ENCODE data around the gene TRABD2B. TPM values are rescaled to one million over a fixed set of nuclear protein-coding genes. Genes with fewer than 3 reads are reported as not detected.

Gene TRABD2B
- total and polyA plus RNA-seq, 2 of the 4 experiments (the other 2 are of a cell fraction) = not detected

GRCh38 chr1:47722101-47722500 is 275.1 kb downstream of the TRABD2B start:
- H2AFZ ChIP-seq (replicated peaks; ENCODE audit: low read length, poor library complexity) = no peak overlapping the region
- in situ Hi-C loops (cut with MboI; ENCODE audit: low sequenced_read_pairs) (no loop called here), dilution Hi-C loops (cut with HindIII; ENCODE audit: low sequenced_read_pairs, unreplicated experiment) (no loop called here), intact Hi-C loops (cut with micrococcal nuclease) (no loop called here)
- H4K8ac ChIP-seq (ENCODE audit: low read depth in 2 of 2, low read length in 2 of 2) = no peak overlapping the region
- H4K91ac ChIP-seq (ENCODE audit: insufficient read depth, low read depth, low read length) = no peak overlapping the region
- ATAC-seq (ENCODE audit: low read depth) (no peak), DNase-seq (no peak)
- H3K9ac ChIP-seq (ENCODE audit: low read depth, low read length) = no peak overlapping the region
- H3K9me1 ChIP-seq (ENCODE audit: insufficient read depth, low read length) = no peaks in the 10 kb centered on the region
- TF ChIP-seq MAZ (IDR thresholded peaks at IDR 0.05; ENCODE audit: borderline replicate concordance, low read depth, low read length) (no peak), MAFK (IDR thresholded peaks at IDR 0.05; ENCODE audit: low read depth, low read length) (no peak), ELK1 (IDR thresholded peaks at IDR 0.05; ENCODE audit: borderline replicate concordance, low read depth, low read length) (no peak), RAD21 (IDR thresholded peaks at IDR 0.05; ENCODE audit: low read length) (no peak), CTCF (conservative IDR thresholded peaks at IDR 0.05; ENCODE audit: low read depth, low read length) (no peak), FOS (IDR thresholded peaks at IDR 0.05; ENCODE audit: low read depth, low read length) (no peak), MXI1 (IDR thresholded peaks at IDR 0.05; ENCODE audit: borderline replicate concordance, low read depth, low read length) (no peak), USF2 (IDR thresholded peaks at IDR 0.05; ENCODE audit: low read depth, low read length) (no peak), RFX5 (IDR thresholded peaks at IDR 0.05; ENCODE audit: low read depth, low read length) (no peak), RCOR1 (IDR thresholded peaks at IDR 0.05; ENCODE audit: insufficient replicate concordance, low read length) (no peak), CHD1 (IDR thresholded peaks at IDR 0.05; ENCODE audit: low read depth, low read length) (no peak)
- CTCF ChIA-PET = interaction anchor here (1.2 to 2.3 kb wide), 3 partner anchors 11 to 543 kb away, joined by 3 to 7 read pairs (median 4); partner anchors contain the start of gene FOXD2
- no peak overlapping the region for H3K4me3 ChIP-seq (ENCODE audit: insufficient read depth, low read depth, low read length)
- no peak overlapping the region for H3K23ac ChIP-seq (ENCODE audit: low read depth, low read length)
- H4K5ac ChIP-seq (ENCODE audit: low read depth, low read length) = no peak overlapping the region
- no peaks in the 10 kb centered on the region for H3K4me1 ChIP-seq (ENCODE audit: control insufficient read depth, insufficient read depth, low read length)
- no peak overlapping the region for H3K4me2 ChIP-seq (ENCODE audit: low read depth, low read length)
- no peak overlapping the region for H2AK5ac ChIP-seq (ENCODE audit: low read depth, low read length)
- no peak overlapping the region for H2BK120ac ChIP-seq (ENCODE audit: low read depth, low read length)
- no peak overlapping the region for H3K27ac ChIP-seq (ENCODE audit: insufficient read depth, low read length)
- H2BK15ac ChIP-seq (ENCODE audit: low read depth, low read length) = no peak overlapping the region
- no peaks in the 10 kb centered on the region for H3K79me1 ChIP-seq (ENCODE audit: low read depth in 1 of 2, low read length in 2 of 2)
- no peak overlapping the region for H2BK20ac ChIP-seq (ENCODE audit: low read depth, low read length)
- no TSS peak for BruUV-seq (replicated peaks)
- peaks cover 23% of the 10 kb centered on the region for H3K27me3 ChIP-seq (ENCODE audit: control insufficient read depth, insufficient read depth, low read length)
- 83% methylated on average over 8 of the region's 8 CpGs; no CpG with 5 or more reads in 1 of the 2 experiments for WGBS, 2 experiments (ENCODE audit: extremely low coverage in 2 of 2, insufficient read length in 1 of 2)
- H4K20me1 ChIP-seq (ENCODE audit: insufficient read depth, low read length) = no peaks in the 10 kb centered on the region
- no peaks in the 10 kb centered on the region for H3K9me3 ChIP-seq (ENCODE audit: control insufficient read depth, insufficient read depth, low read length)
- H3K18ac ChIP-seq (ENCODE audit: low read depth, low read length) = no peak overlapping the region
- no peak overlapping the region for H3K4ac ChIP-seq (ENCODE audit: low read depth, low read length)
- no peak overlapping the region for H2BK5ac ChIP-seq (ENCODE audit: low read depth, low read length, poor library complexity, severe bottlenecking)
- POLR2A ChIA-PET (ENCODE audit: unreplicated experiment) = no interaction called here
- no peaks in the 10 kb centered on the region for H3K36me3 ChIP-seq (ENCODE audit: control insufficient read depth, insufficient read depth, low read length)
- no peak overlapping the region for H3K56ac ChIP-seq (ENCODE audit: extremely low read depth, insufficient read depth, low read length)
- no peak overlapping the region for H2AK9ac ChIP-seq (replicated peaks; ENCODE audit: low read depth, low read length, poor library complexity)
- no peak overlapping the region for H3K14ac ChIP-seq (replicated peaks; ENCODE audit: low read depth, low read length)
